H9 (cell line): ENCODE data around the gene MIEF2. TPM values are rescaled to one million over a fixed set of nuclear protein-coding genes. Genes with fewer than 3 reads are reported as not detected.

Experiments used
- DNase-seq: peaks from one replicate; pipeline ENCODE4 v3.0.0-alpha.2; 2017
- H2AFZ ChIP-seq: one replicate; pipeline ENCODE4 v1.6.1; 2013; ENCODE audit warnings: mild to moderate bottlenecking, low read length, control low read depth, moderate library complexity
- H2AK5ac ChIP-seq: 2 replicates; pipeline ENCODE4 v1.6.1; 2013; ENCODE audit warnings: low read length, control low read depth, mixed read lengths; ENCODE audit not compliant: insufficient read length
- H2BK120ac ChIP-seq: one replicate; pipeline ENCODE4 v1.6.1; 2013; ENCODE audit warnings: low read depth, mild to moderate bottlenecking, low read length, control low read depth, inconsistent platforms; ENCODE audit not compliant: poor library complexity, severe bottlenecking
- H2BK12ac ChIP-seq: 2 replicates; pipeline ENCODE4 v1.6.1; 2013; ENCODE audit warnings: low read length, control low read depth, mixed read lengths, low read depth; ENCODE audit not compliant: insufficient read length
- H2BK15ac ChIP-seq: 2 replicates; pipeline ENCODE4 v1.6.1; 2013; ENCODE audit warnings: low read depth, low read length, control low read depth
- H2BK20ac ChIP-seq: one replicate; pipeline ENCODE4 v1.6.1; 2013; ENCODE audit warnings: low read depth, mild to moderate bottlenecking, low read length, control low read depth, inconsistent platforms; ENCODE audit not compliant: poor library complexity, severe bottlenecking
- H2BK5ac ChIP-seq: 2 replicates; pipeline ENCODE4 v1.6.1; 2013; ENCODE audit warnings: low read length, control low read depth, mixed read lengths; ENCODE audit not compliant: insufficient read length
- H3K14ac ChIP-seq: 2 replicates; pipeline ENCODE4 v1.6.1; 2013; ENCODE audit warnings: low read length, control low read depth; ENCODE audit not compliant: insufficient read depth
- H3K18ac ChIP-seq: 2 replicates; pipeline ENCODE4 v1.6.1; 2013; ENCODE audit warnings: low read depth, mild to moderate bottlenecking, mixed read lengths, low read length, control low read depth; ENCODE audit not compliant: insufficient read length
- H3K23ac ChIP-seq: 2 replicates; pipeline ENCODE4 v1.6.1; 2013; ENCODE audit warnings: low read length, control low read depth, mixed read lengths, low read depth; ENCODE audit not compliant: insufficient read length
- H3K23me2 ChIP-seq: 2 replicates; pipeline ENCODE4 v1.6.1; 2013; ENCODE audit warnings: low read depth, mild to moderate bottlenecking, mixed read lengths, low read length, control low read depth; ENCODE audit not compliant: insufficient read length, poor library complexity, severe bottlenecking
- H3K27ac ChIP-seq: 2 replicates; pipeline ENCODE4 v1.5.1; 2013; ENCODE audit warnings: low read length, control low read depth, mixed read lengths, low read depth; ENCODE audit not compliant: insufficient read length
- H3K27me3 ChIP-seq: 2 replicates; pipeline ENCODE4 v1.6.1; 2013; ENCODE audit warnings: low read length, control low read depth, inconsistent platforms; ENCODE audit not compliant: insufficient read depth
- H3K4ac ChIP-seq: 2 replicates; pipeline ENCODE4 v1.6.1; 2013; ENCODE audit warnings: low read depth, mild to moderate bottlenecking, control low read depth, inconsistent platforms, low read length, moderate library complexity
- H3K4me1 ChIP-seq: 2 replicates; pipeline ENCODE4 v1.6.1; 2013; ENCODE audit warnings: low read length, control low read depth, inconsistent platforms; ENCODE audit not compliant: insufficient read depth
- H3K4me2 ChIP-seq: 2 replicates; pipeline ENCODE4 v1.6.1; 2013; ENCODE audit warnings: low read length, control low read depth, mixed read lengths; ENCODE audit not compliant: insufficient read length, insufficient read depth
- H3K56ac ChIP-seq: 2 replicates; pipeline ENCODE4 v1.6.1; 2013; ENCODE audit warnings: low read depth, mild to moderate bottlenecking, mixed read lengths, low read length, control low read depth; ENCODE audit not compliant: insufficient read length
- H3K79me1 ChIP-seq: 2 replicates; pipeline ENCODE4 v1.6.1; 2013; ENCODE audit warnings: low read depth, mild to moderate bottlenecking, moderate library complexity, low read length, control low read depth, inconsistent platforms; ENCODE audit not compliant: insufficient read depth, poor library complexity, severe bottlenecking
- H3K79me2 ChIP-seq: 2 replicates; pipeline ENCODE4 v1.6.1; 2013; ENCODE audit warnings: low read length, control low read depth, inconsistent platforms; ENCODE audit not compliant: insufficient read depth
- H3K9ac ChIP-seq: 2 replicates; pipeline ENCODE4 v1.6.1; 2013; ENCODE audit warnings: low read length, control low read depth, mixed read lengths; ENCODE audit not compliant: insufficient read length; ENCODE audit errors: extremely low read depth
- H3K9me3 ChIP-seq: one replicate; pipeline ENCODE4 v1.6.1; 2013; ENCODE audit warnings: low read depth, low read length, inconsistent platforms; ENCODE audit not compliant: control insufficient read depth
- H3T11ph ChIP-seq: one replicate; pipeline ENCODE4 v1.6.1; 2013; ENCODE audit warnings: mild to moderate bottlenecking, low read length, control low read depth, inconsistent platforms
- H4K20me1 ChIP-seq: one replicate; pipeline ENCODE4 v1.6.1; 2013; ENCODE audit not compliant: control insufficient read depth, insufficient read length, insufficient read depth
- H4K5ac ChIP-seq: 2 replicates; pipeline ENCODE4 v1.6.1; 2013; ENCODE audit warnings: low read depth, mild to moderate bottlenecking, mixed read lengths, low read length, control low read depth; ENCODE audit not compliant: insufficient read length
- H4K8ac ChIP-seq: replicated peaks from 2 replicates; pipeline ENCODE4 v1.6.1; 2013; ENCODE audit warnings: low read length, control low read depth, mixed read lengths, low read depth; ENCODE audit not compliant: insufficient read length
- H4K91ac ChIP-seq: 2 replicates; pipeline ENCODE4 v1.6.1; 2013; ENCODE audit warnings: low read depth, mild to moderate bottlenecking, moderate library complexity, mixed read lengths, low read length, control low read depth; ENCODE audit not compliant: insufficient read length
- H3K27ac Mint-ChIP-seq, 3 experiments: 2 replicates in 2 of 3; 3 replicates in 1 of 3; pipeline ENCODE4 v1.8.0; 2020 to 2021; ENCODE audit warnings: mixed read lengths in 3 of 3, mild to moderate bottlenecking in 1 of 3, moderate library complexity in 1 of 3
- H3K27me3 Mint-ChIP-seq: 2 replicates; pipeline ENCODE4 v1.8.0; 2021; ENCODE audit warnings: low read depth, mild to moderate bottlenecking, moderate library complexity, mixed read lengths
- H3K36me3 Mint-ChIP-seq, 3 experiments: 2 replicates in 2 of 3; 3 replicates in 1 of 3; pipeline ENCODE4 v1.8.0; 2020 to 2021; ENCODE audit warnings: low read depth in 3 of 3, mixed read lengths in 3 of 3; ENCODE audit not compliant: insufficient read depth in 1 of 3
- H3K4me1 Mint-ChIP-seq, 2 experiments: 2 replicates each; pipeline ENCODE4 v1.8.0; 2020; ENCODE audit warnings: mixed read lengths in 2 of 2
- H3K4me3 Mint-ChIP-seq, 2 experiments: 2 replicates in 1 of 2; 3 replicates in 1 of 2; pipeline ENCODE4 v1.8.0; 2020 to 2021; ENCODE audit warnings: mild to moderate bottlenecking in 2 of 2, mixed read lengths in 2 of 2, moderate library complexity in 1 of 2
- H3K9me3 Mint-ChIP-seq, 2 experiments: 2 replicates in 1 of 2; 3 replicates in 1 of 2; pipeline ENCODE4 v1.8.0; 2020; ENCODE audit warnings: mild to moderate bottlenecking in 2 of 2, mixed read lengths in 2 of 2, moderate library complexity in 1 of 2
- CTCF ChIP-seq: fragments of 200-600 bp; sonication (generic); conservative IDR thresholded peaks from 3 replicates; pipeline ENCODE4 v1.8.0; 2021; ENCODE audit warnings: antibody characterized with exemption, mild to moderate bottlenecking
- WGBS: extraction: QIAGEN DNeasy Blood & Tissue Kit; methylation state at CpG from one replicate; pipeline ENCODE4 v1.1.7; 2013; ENCODE audit warnings: missing lambda C conversion rate, low lambda C conversion rate, mixed read lengths; ENCODE audit not compliant: insufficient read length; ENCODE audit errors: extremely low coverage; 5-methylcytosine and 5-hydroxymethylcytosine counted together
- total RNA-seq: library from RNA; stranded (reverse); gene quantifications from 2 replicates; pipeline ENCODE4 v1.2.1, GENCODE V29; 2021

Gene MIEF2
- total RNA-seq, 1 experiment from 2014 or later: 10.3 TPM

- Mint-ChIP-seq H3K36me3 (peaks cover 4 to 23% (median 19%) of the 10 kb centered on the region in 3 experiments), H3K27ac (peak overlapping the region; percentile 47 to 89 (median 52); a peak in 3 of 7 replicates), H3K4me3 (peak overlapping the region; percentile 78 to 85), H3K4me1 (peaks cover 20 to 33% of the 10 kb centered on the region in 2 experiments), H3K9me3 (no peaks in the 10 kb centered on the region), H3K27me3 (no peaks in the 10 kb centered on the region)
- no peak overlapping the region for H2BK120ac ChIP-seq
- no peak overlapping the region for H4K5ac ChIP-seq
- H3K9ac ChIP-seq: peak overlapping the region; percentile 66
- H3K9me3 ChIP-seq: no peaks in the 10 kb centered on the region
- no peak overlapping the region for H2AK5ac ChIP-seq
- H3K79me1 ChIP-seq: no peaks in the 10 kb centered on the region
- WGBS: no CpG with 5 or more reads among the region's 16 CpGs
- H4K91ac ChIP-seq: no peak overlapping the region
- H3K4me2 ChIP-seq: peak overlapping the region; percentile 26
- no peak overlapping the region for H3K56ac ChIP-seq
- H4K20me1 ChIP-seq: no peaks in the 10 kb centered on the region
- no peak overlapping the region for H3K27ac ChIP-seq
- no peak overlapping the region for H2AFZ ChIP-seq
- H2BK5ac ChIP-seq: no peak overlapping the region
- H3K14ac ChIP-seq: 0 out of 2 replicates have a peak overlapping the region, but pooled peaks have one; percentile 55
- H3K4ac ChIP-seq: no peak overlapping the region
- H3K79me2 ChIP-seq: no peaks in the 10 kb centered on the region; the same call in 1 of the 2 replicates
- TF ChIP-seq CTCF: no peak
- no peaks in the 10 kb centered on the region for H3K27me3 ChIP-seq
- no peaks in the 10 kb centered on the region for H3K4me1 ChIP-seq
- H2BK20ac ChIP-seq: no peak overlapping the region
- H3T11ph ChIP-seq: no peak overlapping the region
- H3K23ac ChIP-seq: no peak overlapping the region
- DNase-seq: peak; percentile 68
- peak overlapping the region; percentile 15 for H3K18ac ChIP-seq
- peaks cover 12% of the 10 kb centered on the region for H3K23me2 ChIP-seq
- H4K8ac ChIP-seq: no peak overlapping the region
- no peak overlapping the region for H2BK15ac ChIP-seq
- H2BK12ac ChIP-seq: no peak overlapping the region
Measured at GRCh38 chr17:18261146-18261515, 669 bp downstream of the MIEF2 start.
